ENCODE measurements around the gene C1QC.

The C1QC gene

DNA sequence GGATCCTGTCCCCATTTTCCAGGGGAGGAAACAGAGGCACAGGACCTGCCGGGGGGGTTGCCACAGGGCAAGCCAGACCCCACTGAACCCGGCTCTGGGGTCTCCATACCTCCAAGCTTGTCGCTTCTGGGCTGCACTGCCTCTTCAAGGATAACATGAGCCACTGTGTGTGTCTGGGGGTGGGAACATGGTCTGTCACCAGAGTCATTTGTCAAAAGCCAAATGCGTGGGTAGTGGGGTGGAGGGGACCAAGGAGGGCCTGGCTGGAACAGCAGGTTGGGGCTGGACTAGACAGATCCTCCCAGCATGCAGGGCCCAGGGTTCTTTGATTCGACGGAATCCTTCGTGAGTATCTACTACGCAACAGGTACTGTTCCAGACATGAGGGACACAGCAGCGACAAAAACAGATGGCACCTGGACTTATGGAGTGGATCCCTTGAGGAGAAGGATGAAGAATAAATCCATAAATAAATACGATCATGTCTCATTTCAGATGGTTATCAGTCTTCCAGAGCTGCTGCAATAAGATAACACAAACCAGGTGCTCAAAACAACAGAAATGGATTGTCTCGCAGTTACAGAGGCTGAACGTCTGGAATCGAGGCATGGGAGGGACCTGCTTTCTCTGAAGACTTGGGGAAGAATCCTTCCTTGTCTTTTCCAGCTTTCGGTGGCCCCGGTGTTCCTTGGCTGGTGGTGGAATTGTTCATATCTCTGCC is 38.3 kb downstream of the C1QC start:
- DNase-seq (ENCODE audit: low spot score) = no peak

DNA sequence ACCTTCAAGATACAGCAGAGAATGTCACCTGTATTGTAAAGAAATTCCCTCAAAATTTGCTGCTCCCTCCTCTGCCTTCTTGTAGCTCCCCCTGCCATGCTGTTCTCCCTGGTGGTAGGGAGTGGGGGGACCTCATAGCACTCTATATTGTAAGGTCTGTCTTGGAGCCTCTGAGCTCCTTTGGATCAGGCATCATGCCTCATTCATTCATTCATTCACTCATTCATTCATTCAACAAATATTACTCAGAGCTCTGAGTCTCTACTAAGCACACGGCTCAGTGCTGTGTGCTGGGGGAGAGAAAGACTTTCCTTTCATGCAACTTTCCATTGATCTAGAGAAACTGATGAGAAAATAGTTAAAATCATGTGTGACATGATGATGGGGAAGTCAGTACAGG is 40.1 kb downstream of the C1QC start:
- no peak for DNase-seq (ENCODE audit: low spot score)

DNA sequence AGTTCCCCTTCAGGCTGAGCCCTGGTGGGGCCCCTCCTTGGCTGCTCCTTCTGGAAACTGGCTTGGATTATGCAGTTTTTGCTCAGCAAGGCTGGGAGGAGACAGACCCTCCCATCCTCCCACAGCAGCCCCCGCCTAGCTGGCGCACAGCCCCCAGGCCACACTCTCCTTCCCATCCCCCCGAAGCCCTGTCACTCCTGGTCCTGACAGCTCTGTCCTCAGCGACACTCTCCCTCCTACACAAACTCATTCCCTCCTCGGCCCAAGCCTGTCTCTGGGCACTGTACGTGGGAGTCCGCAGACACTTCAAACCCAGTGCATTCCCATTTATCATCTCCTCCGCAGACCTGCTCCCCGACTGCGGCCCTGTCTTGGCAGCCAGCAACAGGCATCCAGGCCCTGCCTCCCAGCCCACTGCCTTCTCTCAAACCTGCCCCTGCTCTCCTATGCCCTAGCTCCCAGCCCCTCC is 42.2 kb downstream of the C1QC start:
- no peak for DNase-seq (ENCODE audit: low spot score)

DNA sequence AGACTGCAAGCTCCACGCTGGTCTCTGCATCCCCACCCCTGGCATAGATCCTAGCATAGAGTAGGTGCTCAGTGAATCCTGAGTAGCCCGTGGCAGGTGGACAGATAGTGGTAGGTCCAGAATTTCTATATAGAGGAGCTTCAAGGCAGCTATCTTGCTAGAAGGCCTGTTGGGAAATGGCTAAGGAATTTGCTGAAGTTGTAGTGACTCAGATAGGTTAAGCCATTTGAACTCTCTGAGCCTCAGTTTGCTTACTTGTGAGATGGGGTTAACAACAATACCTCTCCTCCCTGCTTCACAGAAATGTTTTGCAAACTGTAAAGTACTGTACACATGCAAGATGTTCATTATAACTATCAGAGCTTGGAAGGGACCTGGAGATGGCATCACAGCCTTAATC is 43.8 kb downstream of the C1QC start:
- no peak for DNase-seq (ENCODE audit: low spot score)

DNA sequence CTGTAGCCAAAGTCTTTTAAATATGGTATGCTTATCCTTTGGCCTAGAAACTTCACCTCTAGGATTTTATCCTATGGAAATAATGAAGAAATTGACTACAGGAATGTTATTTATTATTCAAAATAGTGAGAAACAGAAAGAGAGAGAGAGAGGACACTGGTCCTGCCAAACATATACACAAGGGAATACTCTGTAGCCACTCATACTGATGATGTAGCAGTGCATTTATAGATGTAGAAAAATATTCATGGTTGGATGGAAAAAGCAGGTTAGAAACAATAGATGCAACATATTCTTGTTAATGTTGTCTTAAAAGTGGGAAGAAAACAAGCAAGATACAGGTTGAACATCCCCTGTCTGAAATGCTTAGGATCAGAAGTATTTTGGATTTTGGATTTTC is 45.0 kb downstream of the C1QC start:
- no peak for DNase-seq (ENCODE audit: low spot score)

DNA sequence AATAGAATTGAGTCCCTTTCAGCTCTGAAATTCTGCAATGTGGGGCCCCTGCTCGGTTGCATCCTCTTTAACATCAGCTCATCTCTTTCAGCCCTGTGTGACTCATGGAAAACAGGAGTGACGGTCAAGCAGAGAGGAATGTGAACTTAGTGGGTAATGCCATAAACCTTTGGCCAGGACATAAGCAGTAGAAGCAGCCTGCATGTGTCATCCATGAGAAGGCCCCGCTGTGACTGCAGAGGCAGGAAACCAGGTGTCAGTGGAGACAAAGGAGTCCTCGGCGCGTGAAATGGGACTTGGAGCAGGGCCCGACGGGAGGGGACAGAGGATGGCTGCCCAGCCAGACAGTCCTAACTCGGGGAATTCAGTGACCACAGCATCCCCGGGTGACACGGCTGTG is 46.1 kb downstream of the C1QC start:
- no peak for DNase-seq (ENCODE audit: low spot score)

DNA sequence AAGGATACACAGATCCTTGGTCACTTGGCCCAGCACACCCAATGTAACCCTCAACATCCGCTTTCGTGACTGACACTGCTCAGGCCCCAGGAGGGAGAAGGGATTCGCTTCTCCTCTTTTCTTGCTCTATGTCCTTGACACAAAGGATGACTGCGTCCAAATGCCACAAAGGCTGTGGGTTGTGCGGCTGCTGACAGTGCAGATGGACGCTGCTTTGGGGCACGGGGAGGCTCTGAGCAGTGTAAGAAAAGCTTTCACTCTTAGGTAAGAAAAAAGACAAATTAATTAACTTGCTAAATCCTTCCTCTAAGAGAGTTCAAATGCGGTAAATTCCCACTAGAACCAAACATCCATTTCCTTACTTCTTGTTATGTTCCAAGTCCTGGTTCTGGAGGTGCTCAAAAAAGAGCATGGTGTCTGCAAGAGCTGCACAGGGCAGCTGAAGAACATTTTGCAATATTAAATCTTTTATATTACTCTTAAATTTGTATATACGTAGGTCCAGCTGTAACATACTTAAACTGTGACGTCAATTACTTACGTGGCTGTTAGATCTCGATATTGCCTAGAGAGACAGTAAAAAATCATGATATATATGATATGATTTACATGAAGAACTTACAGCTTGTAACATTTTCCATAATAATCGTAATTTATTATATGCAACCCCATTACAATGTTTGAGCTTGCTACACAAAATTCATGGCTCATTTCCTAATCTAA is 47.8 kb downstream of the C1QC start:
- DNase-seq (ENCODE audit: low spot score) = no peak

DNA sequence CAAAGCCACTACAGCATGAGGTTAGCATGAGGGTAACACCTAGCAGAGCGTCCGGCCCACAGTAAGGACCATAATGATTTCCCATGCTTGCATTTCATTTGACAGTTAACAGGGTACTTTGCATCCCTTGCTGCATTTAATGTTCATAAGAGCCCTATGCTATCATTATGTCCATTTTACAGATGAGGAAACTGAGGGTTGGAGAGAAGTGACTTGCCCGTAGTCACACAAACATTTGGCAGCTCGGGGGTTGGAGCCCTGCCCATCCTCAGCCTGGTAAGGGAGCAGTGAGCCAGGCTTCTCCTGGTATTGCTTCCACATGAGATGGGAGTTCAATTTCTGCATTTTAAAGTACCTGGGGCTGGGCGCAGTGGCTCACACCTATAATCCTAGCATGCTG is 50.7 kb downstream of the C1QC start:
- DNase-seq (ENCODE audit: low spot score) = no peak

DNA sequence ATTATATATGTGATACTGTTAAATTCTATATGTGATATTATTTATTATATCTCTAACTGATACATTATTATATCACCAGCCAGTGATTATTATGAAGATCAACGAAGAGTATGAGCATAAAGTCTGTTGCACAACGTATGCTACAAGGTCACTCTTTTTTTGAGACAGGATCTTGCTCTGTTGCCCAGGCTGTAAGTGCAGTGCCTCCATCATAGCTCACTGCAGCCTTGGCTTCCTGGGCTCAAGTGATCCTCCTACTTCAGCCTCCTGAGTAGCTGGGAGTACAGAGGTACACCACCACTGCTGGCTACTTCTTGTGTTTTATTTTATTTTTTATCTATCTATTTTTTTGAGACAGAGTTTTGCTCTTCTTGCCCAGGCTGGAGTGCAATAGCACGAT is 53.2 kb downstream of the C1QC start:
- no peak for DNase-seq (ENCODE audit: low spot score)
